ENCODE measurements around the gene NIPBL. TPM values are rescaled to one million over a fixed set of nuclear protein-coding genes. Genes with fewer than 3 reads are reported as not detected.

NIPBL gene
- total RNA-seq, 1 donor from 2014 or later: 88.6 TPM

DNA sequence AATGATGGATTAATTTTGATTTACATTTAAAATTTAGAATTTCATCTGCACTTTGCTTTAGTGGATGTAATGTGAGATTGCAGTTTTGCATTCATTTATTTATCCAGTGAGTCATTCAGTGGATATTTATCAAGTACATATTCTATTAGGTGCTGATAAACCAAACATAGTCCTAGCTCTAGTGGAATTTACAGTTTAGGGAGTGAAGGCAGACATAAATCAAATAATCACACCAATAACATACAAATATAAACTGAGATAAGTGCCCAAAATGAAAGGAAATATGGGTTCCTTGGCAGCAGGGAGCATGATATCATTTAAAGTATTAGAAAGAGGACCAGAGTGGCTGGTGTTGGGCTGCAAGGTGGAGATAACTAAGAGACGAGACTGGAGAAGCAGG is 14.7 kb upstream of the NIPBL start:
- H3K27ac Mint-ChIP-seq: no peak overlapping the region
- H3K27me3 Mint-ChIP-seq (ENCODE audit: low read depth): peaks cover 3% of the 10 kb centered on the region
- TF ChIP-seq, protein P1, sequence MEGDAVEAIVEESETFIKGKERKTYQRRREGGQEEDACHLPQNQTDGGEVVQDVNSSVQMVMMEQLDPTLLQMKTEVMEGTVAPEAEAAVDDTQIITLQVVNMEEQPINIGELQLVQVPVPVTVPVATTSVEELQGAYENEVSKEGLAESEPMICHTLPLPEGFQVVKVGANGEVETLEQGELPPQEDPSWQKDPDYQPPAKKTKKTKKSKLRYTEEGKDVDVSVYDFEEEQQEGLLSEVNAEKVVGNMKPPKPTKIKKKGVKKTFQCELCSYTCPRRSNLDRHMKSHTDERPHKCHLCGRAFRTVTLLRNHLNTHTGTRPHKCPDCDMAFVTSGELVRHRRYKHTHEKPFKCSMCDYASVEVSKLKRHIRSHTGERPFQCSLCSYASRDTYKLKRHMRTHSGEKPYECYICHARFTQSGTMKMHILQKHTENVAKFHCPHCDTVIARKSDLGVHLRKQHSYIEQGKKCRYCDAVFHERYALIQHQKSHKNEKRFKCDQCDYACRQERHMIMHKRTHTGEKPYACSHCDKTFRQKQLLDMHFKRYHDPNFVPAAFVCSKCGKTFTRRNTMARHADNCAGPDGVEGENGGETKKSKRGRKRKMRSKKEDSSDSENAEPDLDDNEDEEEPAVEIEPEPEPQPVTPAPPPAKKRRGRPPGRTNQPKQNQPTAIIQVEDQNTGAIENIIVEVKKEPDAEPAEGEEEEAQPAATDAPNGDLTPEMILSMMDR (IDR thresholded peaks at IDR 0.05; ENCODE audit: unreplicated experiment): no peak
- no peak overlapping the region for H3K4me3 Mint-ChIP-seq
- peaks cover 12% of the 10 kb centered on the region for H3K9me3 Mint-ChIP-seq
- DNase-seq (ENCODE audit: low spot score in 2 of 2, unreplicated experiment in 2 of 2): no peak
- no peaks in the 10 kb centered on the region for H3K4me1 Mint-ChIP-seq
- H3K36me3 Mint-ChIP-seq: peaks cover 11% of the 10 kb centered on the region

DNA sequence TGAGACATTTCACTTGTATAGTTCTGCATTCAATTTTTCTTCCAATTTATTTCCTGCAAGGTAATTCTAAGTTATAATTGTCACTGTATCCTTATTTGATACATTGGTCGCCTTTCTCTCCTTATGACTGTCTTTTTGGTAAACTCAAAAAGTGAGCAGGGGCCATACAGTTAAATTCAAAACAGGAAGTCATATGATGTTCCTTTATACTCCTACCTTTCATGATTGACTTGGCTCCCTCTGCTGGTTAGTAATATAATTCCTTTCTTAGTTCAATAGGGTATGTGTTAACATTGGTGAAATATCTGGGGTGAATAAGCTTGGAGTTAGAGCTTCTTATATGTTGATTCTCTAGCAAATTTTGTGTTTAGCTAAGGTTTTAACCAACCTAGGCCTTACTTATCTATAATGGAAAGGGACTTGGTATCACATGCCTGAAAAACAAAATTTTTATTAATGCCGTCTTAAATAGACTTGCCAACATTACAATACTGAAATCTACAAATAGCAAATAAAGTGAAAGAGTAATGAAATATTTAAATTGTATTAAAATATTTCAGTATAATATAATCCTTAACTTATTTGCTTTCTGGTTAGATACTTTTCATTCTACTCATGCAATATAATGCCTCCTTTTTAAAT is 6.0 kb upstream of the NIPBL start:
- Mint-ChIP-seq H3K36me3 (peaks cover 5% of the 10 kb centered on the region), H3K27ac (no peak overlapping the region), H3K4me1 (peaks cover 19% of the 10 kb centered on the region), H3K9me3 (peaks cover 7% of the 10 kb centered on the region), H3K27me3 (ENCODE audit: low read depth) (no peaks in the 10 kb centered on the region), H3K4me3 (no peak overlapping the region)
- DNase-seq (ENCODE audit: low spot score in 2 of 2, unreplicated experiment in 2 of 2): no peak
- TF ChIP-seq, protein P1 (IDR thresholded peaks at IDR 0.05; ENCODE audit: unreplicated experiment): peak; percentile 68

DNA sequence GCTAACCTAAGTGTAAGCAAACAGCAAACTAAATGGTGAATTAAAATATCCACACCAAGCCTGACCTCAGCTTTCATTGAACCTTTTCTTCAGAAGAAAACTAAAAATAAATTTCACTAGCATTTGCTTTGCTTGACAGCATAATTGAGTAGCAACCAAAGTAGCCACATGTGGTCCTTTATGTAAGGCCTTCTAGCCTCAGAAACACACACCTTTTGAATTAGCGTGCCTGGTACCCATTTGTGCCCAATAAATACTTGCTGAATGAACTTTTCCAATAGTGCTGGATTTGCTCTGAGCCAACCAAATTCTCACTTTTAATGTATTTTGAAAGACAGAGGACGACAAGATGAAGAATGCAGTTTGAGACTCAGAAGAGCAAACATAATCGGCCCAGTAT is 2.1 kb upstream of the NIPBL start:
- Mint-ChIP-seq H3K27ac (peak overlapping the region; percentile 97), H3K27me3 (ENCODE audit: low read depth) (no peaks in the 10 kb centered on the region), H3K9me3 (no peaks in the 10 kb centered on the region), H3K4me1 (peaks cover 34% of the 10 kb centered on the region), H3K4me3 (peak overlapping the region; percentile 83), H3K36me3 (no peaks in the 10 kb centered on the region)
- TF ChIP-seq, protein P1 (IDR thresholded peaks at IDR 0.05; ENCODE audit: unreplicated experiment): no peak
- DNase-seq (ENCODE audit: low spot score in 2 of 2, unreplicated experiment in 2 of 2): no peak

DNA sequence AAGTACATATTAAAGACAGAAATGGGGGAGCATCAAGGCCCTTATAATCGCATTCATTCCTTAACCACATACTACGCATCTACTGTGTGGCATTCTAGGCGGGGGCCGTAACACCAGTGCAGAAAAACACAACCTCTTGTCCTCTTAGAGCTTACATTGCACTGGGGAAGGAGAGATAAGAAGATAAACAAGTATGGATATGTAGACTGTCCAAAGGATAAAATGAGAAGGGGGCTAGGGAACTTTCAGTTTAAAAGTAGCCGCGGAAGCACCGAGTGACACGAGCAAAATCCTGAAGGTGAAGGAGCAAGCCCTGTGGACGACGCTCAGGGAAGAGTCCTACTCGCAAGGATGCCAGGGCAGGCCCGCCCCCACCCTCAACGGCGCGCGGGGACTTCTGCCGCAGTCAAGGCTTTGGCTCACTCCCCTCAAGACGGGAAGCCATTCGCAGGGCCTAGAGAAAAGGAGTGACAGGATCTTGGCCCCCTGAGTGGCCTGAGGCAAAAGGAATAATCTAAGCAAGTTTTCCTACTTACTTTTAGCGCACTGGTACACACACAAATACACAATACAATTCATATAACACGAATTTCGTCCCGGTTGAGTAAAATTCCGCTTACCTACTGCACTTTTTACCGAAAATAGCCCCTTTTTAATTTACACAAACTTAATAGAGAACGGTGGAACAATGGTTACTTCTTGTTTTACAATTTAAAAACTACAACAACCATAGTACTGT is 1.3 kb upstream of the NIPBL start:
- peak in 1 of 2 experiments; percentile 57 for DNase-seq (ENCODE audit: low spot score in 2 of 2, unreplicated experiment in 2 of 2)
- Mint-ChIP-seq H3K36me3 (no peaks in the 10 kb centered on the region), H3K27me3 (ENCODE audit: low read depth) (no peaks in the 10 kb centered on the region), H3K4me1 (peaks cover 35% of the 10 kb centered on the region), H3K4me3 (peak overlapping the region; percentile 83), H3K9me3 (no peaks in the 10 kb centered on the region), H3K27ac (peak overlapping the region; percentile 97)
- TF ChIP-seq, protein P1 (IDR thresholded peaks at IDR 0.05; ENCODE audit: unreplicated experiment): no peak

DNA sequence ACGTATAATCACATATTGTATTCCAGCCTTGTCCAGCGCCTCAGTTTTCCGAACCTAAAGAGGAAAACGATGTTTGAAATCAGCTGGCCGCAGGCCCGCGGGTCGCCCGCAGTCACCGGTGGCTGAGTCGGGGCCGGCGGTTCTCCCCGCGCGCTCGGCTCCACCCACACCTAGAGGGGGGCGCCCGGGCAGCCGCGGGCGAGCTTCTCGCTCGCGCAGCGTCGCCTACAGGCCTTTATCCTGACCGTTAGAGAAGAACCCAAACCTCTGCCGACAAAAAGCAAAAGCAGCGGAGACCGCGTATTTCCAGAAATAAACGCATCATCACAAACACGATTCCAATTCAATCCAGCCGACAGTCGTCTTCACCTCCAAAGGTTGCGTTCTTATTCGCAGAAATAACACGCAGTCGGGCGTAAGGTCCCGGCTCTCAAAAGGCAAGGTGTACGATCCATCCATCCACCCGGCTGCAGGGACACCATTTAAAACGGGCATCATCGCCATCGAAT is 725 bp upstream of the NIPBL start:
- no peaks in the 10 kb centered on the region for H3K36me3 Mint-ChIP-seq

More for the DNA sequence above, 725 bp upstream of the NIPBL start:
- peak; percentile 64 to 77 for DNase-seq (ENCODE audit: low spot score in 2 of 2, unreplicated experiment in 2 of 2)
- no peaks in the 10 kb centered on the region for H3K27me3 Mint-ChIP-seq (ENCODE audit: low read depth)
- H3K4me3 Mint-ChIP-seq: peak overlapping the region; percentile 83
- TF ChIP-seq, protein P1 (IDR thresholded peaks at IDR 0.05; ENCODE audit: unreplicated experiment): no peak
- peaks cover 38% of the 10 kb centered on the region for H3K4me1 Mint-ChIP-seq
- H3K9me3 Mint-ChIP-seq: no peaks in the 10 kb centered on the region
- H3K27ac Mint-ChIP-seq: peak overlapping the region; percentile 97

Data from mesothelial cell of epicardium (in vitro differentiated cells).